RPMI7951 (cell line): ENCODE data around the gene DAD1. TPM values are rescaled to one million over a fixed set of nuclear protein-coding genes. Genes with fewer than 3 reads are reported as not detected.

Experiments
- DNase-seq: peaks from one replicate; pipeline ENCODE4 v3.0.0-alpha.2; 2012; ENCODE audit warnings: low read depth
- total RNA-seq: library from RNA; depleted of rRNA; stranded (reverse); fragments of >200 nt; shearing (Covaris generic); gene quantifications from 2 replicates; pipeline ENCODE4 v1.2.3, GENCODE V29; 2014

The DAD1 gene
- total RNA-seq, 1 experiment from 2014 or later, result 486 TPM

DNA sequence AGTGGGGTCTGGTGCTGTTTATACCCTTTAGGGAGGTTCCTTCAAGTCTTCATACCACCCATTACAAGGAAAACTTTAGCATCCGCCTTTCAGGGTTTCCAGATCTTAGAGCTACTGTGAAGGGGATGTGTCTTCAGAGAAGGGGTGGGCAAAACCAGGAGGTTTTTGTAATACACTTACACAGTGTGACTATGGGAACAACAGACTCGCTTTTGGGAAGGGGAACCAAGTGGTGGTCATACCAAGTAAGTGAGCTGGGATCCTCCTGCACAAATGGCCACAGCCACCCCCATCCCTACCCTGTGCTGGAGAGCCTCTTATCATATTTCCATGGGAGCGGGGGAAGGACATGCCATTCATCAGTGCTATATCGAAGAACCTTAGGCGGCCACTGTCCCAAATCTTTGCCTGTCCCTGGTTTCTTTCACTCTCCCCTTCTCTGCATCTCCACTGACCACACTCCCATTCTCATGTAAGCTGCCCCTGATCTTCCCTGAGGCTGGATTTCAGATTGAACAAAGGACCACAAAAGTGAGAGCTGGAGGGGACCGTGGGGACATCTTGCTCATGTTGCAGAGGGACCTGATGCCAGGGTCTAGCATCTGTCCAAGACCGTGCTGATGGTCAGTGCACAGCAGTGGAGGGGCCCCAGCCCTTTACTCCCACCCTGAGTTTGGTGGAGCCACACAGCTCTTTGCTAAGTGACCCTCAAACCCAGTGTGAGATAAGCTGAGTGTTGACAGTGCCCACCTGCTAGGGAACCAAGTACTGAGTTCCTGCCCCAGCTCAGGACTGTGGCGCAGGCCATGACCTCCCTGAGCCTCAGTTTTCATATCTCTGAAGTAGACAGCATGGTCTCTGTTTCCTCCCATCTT, 51.4 kb downstream of the DAD1 start:
- DNase-seq, result no peak

- peak; percentile 96 for DNase-seq
Measured at GRCh38 chr14:22536853-22537338, 52.1 kb downstream of the DAD1 start.

- DNase-seq, result no peak
Measured at GRCh38 chr14:22535916-22536315, 53.1 kb downstream of the DAD1 start.

DNA sequence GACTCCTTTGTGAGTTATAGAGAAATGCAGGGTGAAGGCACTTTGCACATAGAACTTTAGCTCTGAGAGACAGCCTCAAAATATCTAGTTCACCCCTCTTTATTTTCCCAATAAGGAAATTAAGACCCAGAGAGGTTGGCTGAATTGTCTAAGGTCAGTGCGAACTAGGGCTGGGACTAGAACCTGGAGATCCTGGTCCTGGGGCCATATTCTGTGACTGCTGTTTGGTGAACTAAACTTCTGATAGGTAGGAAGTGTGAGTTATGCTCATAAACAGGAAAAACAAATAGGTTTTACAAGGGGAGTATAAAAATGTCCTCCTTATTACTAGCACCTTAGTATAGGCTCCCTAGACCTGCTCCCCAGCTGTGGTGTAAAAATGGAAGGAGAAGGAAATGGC, 53.9 kb downstream of the DAD1 start:
- no peak for DNase-seq

- no peak for DNase-seq
Measured at GRCh38 chr14:22534547-22534946, 54.5 kb downstream of the DAD1 start.

DNA sequence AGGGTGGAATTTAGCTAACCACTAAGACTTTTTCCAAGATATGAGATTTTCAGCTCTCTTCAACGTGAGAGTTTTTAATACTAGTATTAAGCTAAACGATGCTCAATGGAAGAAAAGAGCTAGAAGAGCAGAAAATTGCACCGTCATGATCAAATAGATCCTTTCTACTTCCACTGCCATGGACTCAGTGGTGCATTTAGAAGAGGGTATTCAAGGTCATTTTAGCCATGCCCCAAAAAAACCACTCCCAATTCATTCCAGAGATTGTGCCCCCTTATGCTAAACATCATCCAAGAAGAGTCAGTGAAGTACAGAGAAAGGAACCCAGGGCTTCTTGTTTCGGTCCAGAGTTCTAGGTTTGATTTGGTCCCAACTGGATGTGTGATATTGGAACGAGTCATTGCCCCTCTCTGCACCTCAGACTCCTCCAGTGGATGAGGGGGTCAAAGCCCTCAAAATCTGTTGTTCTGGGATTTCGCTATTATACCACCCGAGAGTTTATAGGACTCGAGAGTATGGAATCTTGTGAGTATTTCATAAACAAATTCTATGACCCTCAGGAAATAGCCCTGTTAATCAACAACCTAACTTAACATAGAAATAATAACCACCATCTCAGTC, 55.2 kb downstream of the DAD1 start:
- no peak for DNase-seq

- DNase-seq, result no peak
Measured at GRCh38 chr14:22533057-22533704, 55.8 kb downstream of the DAD1 start.

- DNase-seq, result peak; percentile 85
Measured at GRCh38 chr14:22532345-22533056, 56.5 kb downstream of the DAD1 start.

- DNase-seq, result no peak
Measured at GRCh38 chr14:22531451-22532344, 57.3 kb downstream of the DAD1 start.

DNA sequence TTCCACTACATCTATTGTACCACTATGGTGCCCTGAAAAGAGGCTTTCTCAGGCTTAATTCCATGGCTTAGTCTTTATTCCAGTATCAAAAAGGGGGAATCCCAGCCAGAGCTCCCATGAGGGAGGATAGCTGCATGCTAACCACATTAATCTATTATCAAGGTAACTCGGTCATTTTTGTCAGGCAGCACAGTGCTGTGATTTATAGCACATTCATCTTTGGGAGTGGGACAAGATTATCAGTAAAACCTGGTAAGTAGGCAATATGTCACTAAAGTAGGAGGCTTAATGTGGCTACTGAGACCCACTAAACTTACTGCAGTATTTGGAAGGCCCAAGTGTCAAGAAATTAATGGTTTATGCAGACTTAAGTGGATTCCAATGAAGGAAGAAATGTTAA, 58.9 kb downstream of the DAD1 start:
- DNase-seq, result no peak

- no peak for DNase-seq
Measured at GRCh38 chr14:22526744-22527143, 62.3 kb downstream of the DAD1 start.

DNA sequence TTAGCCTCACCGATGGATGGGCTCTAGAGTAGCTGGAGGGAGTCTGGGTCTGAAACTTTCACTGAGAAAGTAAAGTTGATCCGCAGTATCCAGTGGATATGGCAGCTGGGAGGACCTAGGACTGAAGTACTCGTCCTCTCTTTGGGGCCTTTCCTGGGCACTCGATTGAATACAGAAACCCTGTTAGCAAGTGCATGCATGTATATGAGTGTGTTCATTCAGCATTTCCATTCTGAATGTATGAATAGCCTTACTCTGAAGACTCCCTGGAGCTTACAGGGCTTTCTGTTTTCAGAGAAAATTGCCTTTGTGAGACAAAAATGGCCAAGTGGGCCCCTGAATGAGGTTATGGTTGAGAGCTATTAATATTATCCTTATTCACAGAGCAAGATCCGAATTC, 62.8 kb downstream of the DAD1 start:
- no peak for DNase-seq

GRCh38 chr14:22524784-22525161, 64.3 kb downstream of the DAD1 start:
- DNase-seq, result no peak

- DNase-seq, result no peak
Measured at GRCh38 chr14:22524115-22524783, 64.8 kb downstream of the DAD1 start.

- DNase-seq, result no peak
Measured at GRCh38 chr14:22523283-22523682, 65.7 kb downstream of the DAD1 start.

DNA sequence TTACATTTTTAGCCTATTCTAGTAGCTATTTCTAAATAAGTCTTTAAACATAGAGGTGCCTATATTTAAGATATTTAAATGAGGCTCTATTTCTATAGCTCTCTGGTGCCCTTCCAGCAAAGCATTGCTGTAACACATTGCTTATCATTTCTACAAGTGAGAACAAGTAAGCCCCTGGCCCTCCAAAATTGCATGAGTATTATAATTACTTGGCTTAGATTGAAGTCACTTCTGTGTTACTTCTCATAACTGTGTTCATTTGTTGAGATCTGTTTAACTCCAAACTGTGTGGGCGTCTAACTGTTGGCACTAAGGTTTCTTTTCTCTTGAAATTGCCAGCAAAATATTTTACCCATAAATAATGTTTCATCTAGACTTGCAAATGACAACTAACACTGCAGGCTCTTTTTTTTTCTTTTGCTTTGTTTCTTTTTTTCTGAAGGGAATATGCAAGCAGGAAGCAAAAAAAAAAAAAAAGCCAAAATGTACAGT, 66.5 kb downstream of the DAD1 start:
- DNase-seq, result no peak

DNA sequence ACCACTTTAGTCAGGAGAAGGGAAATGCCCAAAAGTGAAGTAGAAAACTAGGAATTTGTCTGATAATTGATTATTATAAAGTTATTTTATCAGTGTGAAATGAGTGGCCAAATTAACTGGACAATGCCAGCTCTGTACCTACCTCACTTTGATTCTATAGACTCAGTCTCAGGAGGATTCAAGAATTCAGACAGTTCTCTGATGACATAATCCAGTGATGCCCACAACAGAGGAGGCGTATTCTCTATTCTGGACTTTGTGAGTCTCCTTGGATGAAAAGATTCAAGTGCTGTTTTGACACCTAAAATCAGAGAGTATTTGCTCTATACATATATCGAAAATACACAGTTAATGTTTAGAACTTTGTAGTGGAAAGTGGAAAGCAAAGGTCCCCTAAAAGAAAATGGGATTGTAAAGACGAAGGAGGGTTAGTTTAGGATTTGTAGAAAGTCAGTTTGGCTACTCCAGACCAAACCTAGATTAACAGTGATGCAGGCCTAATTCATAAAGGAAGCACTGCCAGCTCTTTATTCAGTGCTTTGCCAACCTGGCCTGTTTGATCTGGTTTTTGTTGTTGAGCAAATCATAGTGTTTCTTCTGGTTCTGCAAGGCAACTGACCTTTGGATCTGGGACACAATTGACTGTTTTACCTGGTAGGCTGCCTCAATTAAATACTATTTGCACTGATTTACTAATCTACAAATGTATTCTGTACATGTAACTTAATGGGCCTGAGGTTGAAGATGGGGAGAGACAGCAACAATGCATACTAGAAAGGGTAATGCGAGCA, 67.4 kb downstream of the DAD1 start:
- no peak for DNase-seq

DNA sequence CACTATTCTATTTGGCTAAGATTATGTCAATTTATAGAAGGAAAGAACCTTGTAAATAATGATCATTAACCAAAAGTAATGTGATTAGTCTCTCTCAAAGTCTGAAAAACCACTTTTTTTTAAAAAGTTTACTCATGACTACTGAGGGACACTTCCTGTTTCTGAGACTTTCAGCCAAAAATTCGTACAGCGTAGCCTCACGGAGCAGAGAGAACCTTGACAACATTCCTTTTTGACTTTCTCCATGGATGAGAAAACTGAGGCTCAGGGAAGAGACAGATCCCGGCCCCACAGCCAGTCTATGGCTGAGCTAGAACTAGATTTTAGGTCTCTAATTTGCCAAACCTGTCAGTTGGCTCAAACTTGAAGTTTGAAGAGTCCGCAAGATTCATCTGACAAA, 68.2 kb downstream of the DAD1 start:
- no peak for DNase-seq

- DNase-seq, result peak; percentile 81
Measured at GRCh38 chr14:22519877-22520685, 68.9 kb downstream of the DAD1 start.
